Measurements from ENCODE around the gene TFPI2.

- TF ChIP-seq CTCF (IDR thresholded peaks at IDR 0.05) (no peak), POLR2A (IDR thresholded peaks at IDR 0.05) (no peak)
Measured at GRCh38 chr7:93890041-93890463, 501 bp downstream of the TFPI2 start.

Measured in stomach (tissue), 4 donors.